Stimulated activated CD8-positive, alpha-beta memory T cell treated with anti-CD3 and anti-CD28 coated beads, Interleukin-15, amount 100 ng/mL, for 1 hour (primary cell): Measurements from ENCODE around the gene PPP1R3E.

Experiments used
- DNase-seq: peaks from one replicate; pipeline ENCODE4 v3.0.0-alpha.2; 2020; ENCODE audit warnings: low read depth

The PPP1R3E gene

DNA sequence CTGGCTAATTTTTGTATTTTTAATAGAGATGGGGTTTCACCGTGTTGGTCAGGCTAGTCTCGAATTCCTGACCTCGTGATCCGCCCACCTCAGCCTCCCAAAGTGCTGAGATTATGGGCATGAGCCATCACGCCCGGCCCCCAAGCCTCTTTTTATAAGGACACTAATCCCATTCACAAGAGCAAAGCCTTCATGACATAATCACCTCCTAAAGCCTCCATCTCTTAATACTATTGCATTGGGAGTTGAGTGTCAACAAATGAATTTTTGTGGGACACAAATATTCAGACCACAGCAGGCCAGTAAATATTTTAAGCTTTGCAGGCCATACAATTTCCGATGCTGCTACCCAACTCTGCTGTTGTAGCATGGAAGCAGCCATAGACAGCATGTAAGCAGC lies 54.1 kb downstream of the PPP1R3E start:
- DNase-seq = no peak
